ENCODE data around the gene KCNN3.

KCNN3 gene

GRCh38 chr1:154860156-154860870 is 9.8 kb downstream of the KCNN3 start:
- no peak for DNase-seq (ENCODE audit: low read depth)

- no peak for DNase-seq (ENCODE audit: low read depth)
Measured at GRCh38 chr1:154859786-154860155, 10.3 kb downstream of the KCNN3 start.

GRCh38 chr1:154859151-154859785 is 10.8 kb downstream of the KCNN3 start:
- no peak for DNase-seq (ENCODE audit: low read depth)

GRCh38 chr1:154857441-154858215 is 12.5 kb downstream of the KCNN3 start:
- no peak for DNase-seq (ENCODE audit: low read depth)

GRCh38 chr1:154857022-154857421 is 13.1 kb downstream of the KCNN3 start:
- DNase-seq (ENCODE audit: low read depth) = no peak

GRCh38 chr1:154856544-154856943 is 13.5 kb downstream of the KCNN3 start:
- no peak for DNase-seq (ENCODE audit: low read depth)

- DNase-seq (ENCODE audit: low read depth) = no peak
Measured at GRCh38 chr1:154856049-154856448, 14.0 kb downstream of the KCNN3 start.

GRCh38 chr1:154855186-154855851 is 14.8 kb downstream of the KCNN3 start:
- DNase-seq (ENCODE audit: low read depth) = no peak

GRCh38 chr1:154852845-154853244 is 17.2 kb downstream of the KCNN3 start:
- DNase-seq (ENCODE audit: low read depth) = no peak

- DNase-seq (ENCODE audit: low read depth) = no peak
Measured at GRCh38 chr1:154851392-154852177, 18.5 kb downstream of the KCNN3 start.

GRCh38 chr1:154849645-154850131 is 20.4 kb downstream of the KCNN3 start:
- DNase-seq (ENCODE audit: low read depth) = no peak

- DNase-seq (ENCODE audit: low read depth) = no peak
Measured at GRCh38 chr1:154848983-154849382, 21.1 kb downstream of the KCNN3 start.

- DNase-seq (ENCODE audit: low read depth) = no peak
Measured at GRCh38 chr1:154847891-154848290, 22.2 kb downstream of the KCNN3 start.

GRCh38 chr1:154846565-154847442 is 23.3 kb downstream of the KCNN3 start:
- DNase-seq (ENCODE audit: low read depth) = no peak

- no peak for DNase-seq (ENCODE audit: low read depth)
Measured at GRCh38 chr1:154845879-154846278, 24.2 kb downstream of the KCNN3 start.

GRCh38 chr1:154845174-154845573 is 24.9 kb downstream of the KCNN3 start:
- no peak for DNase-seq (ENCODE audit: low read depth)

GRCh38 chr1:154844297-154844681 is 25.8 kb downstream of the KCNN3 start:
- no peak for DNase-seq (ENCODE audit: low read depth)

GRCh38 chr1:154843636-154844296 is 26.3 kb downstream of the KCNN3 start:
- no peak for DNase-seq (ENCODE audit: low read depth)

- no peak for DNase-seq (ENCODE audit: low read depth)
Measured at GRCh38 chr1:154842635-154843034, 27.4 kb downstream of the KCNN3 start.

GRCh38 chr1:154841384-154841783 is 28.7 kb downstream of the KCNN3 start:
- DNase-seq (ENCODE audit: low read depth) = no peak

Data from activated T-cell treated with anti-CD3 and anti-CD28 coated beads for 48 hours (primary cell).